Amygdala (tissue), 56 donors: ENCODE measurements around the gene SDR42E2.

Experiments
- DNase-seq, 56 donors: peaks; one replicate each; lab custom pipeline; 2025; lab: John Stamatoyannopoulos, UW

SDR42E2 gene

GRCh38 chr16:22233037-22233372 lies 70.7 kb downstream of the SDR42E2 start:
- DNase-seq, result no peak

GRCh38 chr16:22235839-22236745 lies 73.8 kb downstream of the SDR42E2 start:
- no peak for DNase-seq

DNA sequence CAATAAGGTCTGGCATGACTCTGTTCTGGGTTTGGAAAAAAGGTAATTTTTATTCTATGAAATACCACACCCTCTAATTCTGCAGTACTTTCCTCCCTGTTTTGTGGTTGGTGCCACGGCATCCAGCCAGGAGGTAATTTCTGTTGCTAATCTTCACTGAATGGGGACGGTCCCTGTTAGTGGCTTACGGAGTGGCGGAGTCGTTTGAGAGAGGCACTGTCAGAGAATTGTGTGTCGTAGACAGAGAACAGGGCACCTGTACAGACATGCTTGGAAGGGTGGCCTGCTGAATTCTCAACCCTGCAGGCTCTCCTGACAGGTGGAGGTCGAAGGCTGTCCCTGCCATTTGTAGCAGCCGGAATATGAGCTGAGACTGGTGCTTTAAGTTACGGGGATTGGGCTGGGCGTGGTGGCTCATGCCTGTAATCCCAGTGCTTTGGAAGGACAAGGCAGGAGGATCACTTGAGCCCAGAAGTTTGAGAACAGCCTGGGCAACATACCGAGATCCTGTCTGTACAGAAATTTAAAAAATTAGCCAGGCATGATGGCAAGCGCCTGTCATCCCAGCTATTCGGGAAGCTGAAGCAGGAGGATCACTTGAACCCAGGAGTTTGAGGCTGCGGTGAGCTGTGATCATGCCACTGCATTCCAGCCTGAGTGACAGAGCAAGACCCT lies 77.0 kb downstream of the SDR42E2 start:
- DNase-seq, result no peak

GRCh38 chr16:22240023-22240710 lies 77.9 kb downstream of the SDR42E2 start:
- no peak for DNase-seq
